Hepatic stellate cell (primary cell): ENCODE data around the gene ARHGAP11A.

ENCODE experiments used
- DNase-seq: peaks from one replicate; pipeline ENCODE4 v3.0.0; 2011; ENCODE audit warnings: low spot score

ARHGAP11A gene

GRCh38 chr15:32688151-32688639 is 72.9 kb downstream of the ARHGAP11A start:
- no peak for DNase-seq
